Pancreas (tissue), 10 donors: Measurements from ENCODE around the gene LCK. TPM values are rescaled to one million over a fixed set of nuclear protein-coding genes. Genes with fewer than 3 reads are reported as not detected.
A peak's percentile ranks its signal among the peaks of the same experiment; 100 is the strongest.
"Not testable (repeated sequence)": the region's sequence is repeated elsewhere in the genome, so short reads cannot be mapped to it uniquely, and the experiment has no call there.

Source experiments
- ATAC-seq, 4 donors: fragments of 200-7000 bp; cut with Tn5 transposase; one replicate each; pipeline versions ENCODE4 v1.8.0 to v1.9.1; 2020; ENCODE audit warnings: mild to moderate bottlenecking in 4 of 4, moderate library complexity in 4 of 4
- DNase-seq, 6 donors: peaks; one replicate each; pipeline ENCODE4 v3.0.0-alpha.2; 2020
- FAIRE-seq: peaks from 2 replicates; lab custom pipeline; 2012; peaks lifted over from hg19 to GRCh38; lab: Jason Lieb, UNC
- H3K27ac ChIP-seq, 4 donors: fragments of 200-600 bp; sonication (generic); 1 replicate in 3 of 4; 2 replicates in 1 of 4; pipeline versions ENCODE4 v1.5.0 to v1.8.0; 2020
- H3K27me3 ChIP-seq, 4 donors: fragments of 200-600 bp; one replicate each; pipeline ENCODE4 v1.8.0; 2021
- H3K36me3 ChIP-seq, 3 donors: fragments of 200-600 bp; sonication (generic) in 1 of 3; one replicate each; pipeline versions ENCODE4 v1.5.0 to v1.8.0; 2020 to 2021
- H3K4me1 ChIP-seq, 3 donors: fragments of 200-600 bp; one replicate each; pipeline ENCODE4 v1.8.0; 2021
- H3K4me3 ChIP-seq, 4 donors: fragments of 200-600 bp; sonication (generic) in 2 of 4; one replicate each; pipeline versions ENCODE4 v1.5.0 to v1.8.0; 2020 to 2021
- H3K9me3 ChIP-seq, 4 donors: fragments of 200-600 bp; one replicate each; pipeline ENCODE4 v1.8.0; 2021
- CTCF ChIP-seq, 4 donors: fragments of 200-600 bp; sonication (generic) in 3 of 4; IDR thresholded peaks; one replicate each; pipeline versions ENCODE4 v1.5.0 to v1.8.0; 2021; ENCODE audit warnings: antibody characterized with exemption in 4 of 4
- WGBS, 2 donors: extraction: QIAGEN DNeasy Blood & Tissue Kit; methylation state at CpG; one replicate each; pipeline ENCODE4 v1.1.7; 2013; 5-methylcytosine and 5-hydroxymethylcytosine counted together
- intact Hi-C, 3 donors: fragments of 100-400 bp; cut with DNase I; formaldehyde crosslinking; loops; one replicate each; pipeline versions ENCODE4 v1.11.1 to v1.14.2; 2022
- polyA plus RNA-seq, 2 donors: library from polyadenylated mRNA; stranded (reverse); fragments of 200-250 nt; gene quantifications; one replicate each; pipeline ENCODE4 v1.2.3, GENCODE V29; 2013
- total RNA-seq, 6 donors: library from RNA; stranded (reverse); fragmentation: NEBNext Ultra II Directional in 4 of 6; extraction: Animal tissue kit (Norgen Biotek cat#: 25700) in 4 of 6; gene quantifications; one replicate each; pipeline versions ENCODE4 v1.2.1 to v1.2.4, GENCODE V29; 2021 to 2023
- donor health status: healthy with polysubstance abuse.
- donor health status: DM: no; HTN: no; CAD: no; lungs with moderate emphysema.
- donor health status: DM: no; HTN: no; CAD: no.
- donor health status: control.
- donor health status: control.
- donor health status: Bipolar disorder and iron deficiency.
- donor health status: DM: yes; HTN: yes; CAD: no.
- donor health status: DM: no; HTN: no; CAD: no.
- donor health status: DM: no; HTN: no; CAD: no.
- donor health status: DM: yes; HTN: yes; CAD: no.

Gene LCK
- total and polyA plus RNA-seq, 8 donors, result 0.09 to 1.6 (median 0.85) TPM

- Histone ChIP-seq H3K36me3 (no peaks in the 10 kb centered on the region), H3K9me3 (no peaks in the 10 kb centered on the region), H3K27ac (no peak overlapping the region), H3K4me3 (no peak overlapping the region), H3K4me1 (no peaks in the 10 kb centered on the region), H3K27me3 (no peaks in the 10 kb centered on the region)
- FAIRE-seq (no peak), DNase-seq (no peak), ATAC-seq (peak in 1 of 4 donors; percentile 36)
- intact Hi-C loops, result no loop called here
- 45 to 50% methylated on average over 10 of the region's 10 CpGs for WGBS, 2 donors
- no peak for TF ChIP-seq CTCF (IDR thresholded peaks at IDR 0.05)
Measured at GRCh38 chr1:32273391-32274208, 22.5 kb downstream of the LCK start.

GRCh38 chr1:32274646-32275340, 23.7 kb downstream of the LCK start:
- H3K9me3 ChIP-seq, result no peaks in the 10 kb centered on the region
- 81 to 84% methylated on average over 31 of the region's 31 CpGs for WGBS, 2 donors
- no peaks in the 10 kb centered on the region for H3K27me3 ChIP-seq
- no peak for TF ChIP-seq CTCF (IDR thresholded peaks at IDR 0.05)
- no peaks in the 10 kb centered on the region for H3K36me3 ChIP-seq
- no peak overlapping the region for H3K4me3 ChIP-seq
- H3K4me1 ChIP-seq, result no peaks in the 10 kb centered on the region
- DNase-seq (no peak), ATAC-seq (no peak), FAIRE-seq (no peak)
- intact Hi-C loops, result no loop called here
- no peak overlapping the region for H3K27ac ChIP-seq

DNA sequence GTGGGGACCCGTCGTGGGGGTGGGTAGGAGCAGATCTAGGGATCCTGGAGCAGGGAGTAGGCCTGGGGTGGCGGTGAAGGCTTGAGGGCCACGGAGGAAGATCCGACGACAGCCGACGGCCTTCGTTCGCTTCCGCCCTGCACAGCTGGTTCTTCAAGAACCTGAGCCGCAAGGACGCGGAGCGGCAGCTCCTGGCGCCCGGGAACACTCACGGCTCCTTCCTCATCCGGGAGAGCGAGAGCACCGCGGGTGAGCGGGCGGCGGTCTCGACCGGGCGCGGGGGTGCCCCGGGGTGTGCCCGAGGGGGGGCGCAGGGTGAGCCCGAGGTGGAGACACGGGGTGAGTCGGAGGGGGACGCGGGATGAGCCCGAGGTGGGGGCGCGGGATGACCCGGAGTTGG, 24.4 kb downstream of the LCK start:
- H3K36me3 ChIP-seq, result no peaks in the 10 kb centered on the region
- peak overlapping the region in 1 of 4 donors; percentile 19 for H3K4me3 ChIP-seq
- intact Hi-C loops, result no loop called here
- no peaks in the 10 kb centered on the region for H3K4me1 ChIP-seq
- FAIRE-seq (no peak), ATAC-seq (peak in 3 of 4 donors; percentile 51 to 69 (median 53)), DNase-seq (peak in 2 of 6 donors; percentile 64 to 67)
- no peak overlapping the region for H3K27ac ChIP-seq
- H3K27me3 ChIP-seq, result no peaks in the 10 kb centered on the region
- 7 to 11% methylated on average over 36 to 41 of the region's 41 CpGs for WGBS, 2 donors
- H3K9me3 ChIP-seq, result no peaks in the 10 kb centered on the region
- no peak for TF ChIP-seq CTCF (IDR thresholded peaks at IDR 0.05)

DNA sequence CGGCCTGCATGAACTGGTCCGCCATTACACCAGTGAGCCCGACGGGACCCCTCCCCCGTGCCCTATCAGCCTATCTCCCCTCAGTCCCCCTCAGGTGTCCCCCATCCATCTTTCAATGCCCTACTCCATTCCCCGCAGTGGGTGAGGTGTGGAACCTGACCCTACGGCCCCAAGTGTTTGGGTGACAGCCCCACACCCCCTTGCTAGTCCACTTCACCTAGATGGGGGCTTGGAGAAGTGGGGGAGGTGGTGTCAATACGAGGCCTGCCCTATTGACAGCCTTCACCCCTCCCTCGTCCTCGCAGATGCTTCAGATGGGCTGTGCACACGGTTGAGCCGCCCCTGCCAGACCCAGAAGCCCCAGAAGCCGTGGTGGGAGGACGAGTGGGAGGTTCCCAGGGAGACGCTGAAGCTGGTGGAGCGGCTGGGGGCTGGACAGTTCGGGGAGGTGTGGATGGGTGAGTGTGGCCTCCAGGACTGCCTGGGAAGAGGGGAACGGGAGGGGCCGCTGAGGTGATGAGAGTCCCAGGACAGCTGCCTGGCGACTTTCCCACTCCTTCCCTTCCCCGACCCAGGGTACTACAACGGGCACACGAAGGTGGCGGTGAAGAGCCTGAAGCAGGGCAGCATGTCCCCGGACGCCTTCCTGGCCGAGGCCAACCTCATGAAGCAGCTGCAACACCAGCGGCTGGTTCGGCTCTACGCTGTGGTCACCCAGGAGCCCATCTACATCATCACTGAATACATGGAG, 25.1 kb downstream of the LCK start:
- FAIRE-seq (no peak), DNase-seq (peak in 1 of 6 donors; percentile 30)

GRCh38 chr1:32284777-32285176, 33.7 kb downstream of the LCK start:
- FAIRE-seq, H3K36me3 ChIP-seq, H3K4me3 ChIP-seq, DNase-seq, H3K27ac ChIP-seq, H3K27me3 ChIP-seq, intact Hi-C loops, H3K4me1 ChIP-seq, ATAC-seq, H3K9me3 ChIP-seq: not testable (repeated sequence)
- 83% methylated on average over 8 of the region's 8 CpGs for WGBS, 2 donors

More for the DNA sequence above, 25.1 kb downstream of the LCK start:
- no peak for TF ChIP-seq CTCF (IDR thresholded peaks at IDR 0.05)
- no peaks in the 10 kb centered on the region for H3K4me1 ChIP-seq
- H3K4me3 ChIP-seq, result no peak overlapping the region
- ATAC-seq, result no peak
- H3K9me3 ChIP-seq, result no peaks in the 10 kb centered on the region
- H3K36me3 ChIP-seq, result no peaks in the 10 kb centered on the region
- 68 to 74% methylated on average over 30 of the region's 30 CpGs for WGBS, 2 donors
- intact Hi-C loops, result no loop called here
- no peak overlapping the region for H3K27ac ChIP-seq
- no peaks in the 10 kb centered on the region for H3K27me3 ChIP-seq
